HCT116 (cell line): ENCODE measurements around the gene THAP11. TPM values are rescaled to one million over a fixed set of nuclear protein-coding genes. Genes with fewer than 3 reads are reported as not detected.

ENCODE experiments used
- ATAC-seq: fragments of 200-7000 bp; cut with Tn5 transposase; 2 replicates; pipeline ENCODE4 v1.9.1; 2020; ENCODE audit warnings: mild to moderate bottlenecking, moderate library complexity
- BruUV-seq: library from RNA; stranded (reverse); fragments of 400-500 nt; replicated peaks from 2 replicates; lab custom pipeline; 2021; lab: Mats Ljungman, UMichigan
- CTCF ChIA-PET: fragments of 300-600 bp; sonication (Branson Sonifier 250); formaldehyde crosslinking; loops from one replicate; lab custom pipeline; 2021; ENCODE audit warnings: antibody characterized with exemption; lab: Charles Lee
- POLR2A ChIA-PET: fragments of 300-600, 350-600 bp; sonication (Branson Sonifier 250); formaldehyde crosslinking; loops from one replicate; lab custom pipeline; 2021; ENCODE audit warnings: antibody characterized with exemption; lab: Charles Lee
- RAD21 ChIA-PET, 2 experiments: fragments of 300-600 bp; sonication (Branson Sonifier 250); formaldehyde crosslinking; loops; one replicate each; lab custom pipeline; 2023; ENCODE audit warnings: low total read pairs in 2 of 2; ENCODE audit not compliant: uncharacterized antibody in 2 of 2, unreplicated experiment in 2 of 2, low non-redundant PET in 1 of 2; lab: Charles Lee
- DNase-seq: peaks from one replicate; pipeline ENCODE4 v3.0.0-alpha.2; 2010; ENCODE audit warnings: low read depth, low spot score
- H2AFZ ChIP-seq: fragments of 200-600 bp; shearing (Covaris generic), sonication (generic); 2 replicates; pipeline ENCODE4 v1.6.1; 2017; ENCODE audit warnings: low read depth, mixed run types, mixed read lengths, antibody characterized with exemption, low read length; ENCODE audit not compliant: poor library complexity, severe bottlenecking
- H3K27ac ChIP-seq: 2 replicates; pipeline ENCODE4 v1.5.1; 2012; ENCODE audit warnings: low read depth, low read length
- H3K27me3 ChIP-seq: fragments of 200-600 bp; sonication (generic); 2 replicates; pipeline ENCODE4 v1.6.1; 2016; ENCODE audit warnings: mixed run types, low read length, mixed read lengths; ENCODE audit not compliant: insufficient read depth
- H3K36me3 ChIP-seq, 2 experiments: fragments of 200-500 bp in 1 of 2; fragments of 200-600 bp in 1 of 2; sonication (Bioruptor generic) in 1 of 2; sonication (generic) in 1 of 2; 2 replicates each; pipeline versions ENCODE4 v1.5.1 to v1.6.1; 2014 to 2016; ENCODE audit warnings: low read length in 2 of 2, inconsistent platforms in 1 of 2, mixed read lengths in 1 of 2, mixed run types in 1 of 2; ENCODE audit not compliant: insufficient read depth in 2 of 2, control insufficient read depth in 1 of 2
- H3K4me1 ChIP-seq, 2 experiments: fragments of 200-600 bp in 1 of 2; sonication (generic) in 1 of 2; 2 replicates each; pipeline versions ENCODE4 v1.5.1 to v1.6.1; 2012 to 2017; ENCODE audit warnings: low read length in 2 of 2, inconsistent platforms in 1 of 2, mild to moderate bottlenecking in 1 of 2, mixed read lengths in 1 of 2, mixed run types in 1 of 2, moderate library complexity in 1 of 2; ENCODE audit not compliant: insufficient read depth in 2 of 2, control insufficient read depth in 1 of 2
- H3K4me2 ChIP-seq: fragments of 200-600 bp; sonication (generic); 2 replicates; pipeline ENCODE4 v1.6.1; 2017; ENCODE audit warnings: mixed run types, low read length, mixed read lengths
- H3K4me3 ChIP-seq, 2 experiments: fragments of 200-600 bp in 1 of 2; sonication (generic) in 1 of 2; replicated peaks in 1 of 2; 2 replicates each; pipeline ENCODE4 v1.5.1; 2011 to 2016; ENCODE audit warnings: low read length in 2 of 2, control low read depth in 1 of 2, low read depth in 1 of 2, mild to moderate bottlenecking in 1 of 2, mixed read lengths in 1 of 2, mixed run types in 1 of 2
- H3K79me2 ChIP-seq: fragments of 200-600 bp; sonication (generic); 2 replicates; pipeline ENCODE4 v1.6.1; 2017; ENCODE audit warnings: mild to moderate bottlenecking, mixed run types, low read length, moderate library complexity, mixed read lengths; ENCODE audit not compliant: insufficient read depth
- H3K9ac ChIP-seq: fragments of 200-600 bp; sonication (generic); 2 replicates; pipeline ENCODE4 v1.6.1; 2016; ENCODE audit warnings: low read length, mixed read lengths
- H3K9me2 ChIP-seq: fragments of 200-600 bp; sonication (generic), shearing (Covaris generic); 2 replicates; pipeline ENCODE4 v1.6.1; 2017; ENCODE audit warnings: mixed run types, mild to moderate bottlenecking, moderate library complexity; ENCODE audit not compliant: insufficient read depth
- H3K9me3 ChIP-seq, 2 experiments: fragments of 200-500 bp in 1 of 2; fragments of 200-600 bp in 1 of 2; sonication (Bioruptor generic) in 1 of 2; sonication (generic) in 1 of 2; 2 replicates each; pipeline ENCODE4 v1.6.1; 2014 to 2017; ENCODE audit warnings: low read length in 2 of 2, mixed read lengths in 2 of 2, inconsistent platforms in 1 of 2, low read depth in 1 of 2, mild to moderate bottlenecking in 1 of 2, mixed run types in 1 of 2, moderate library complexity in 1 of 2; ENCODE audit not compliant: control insufficient read depth in 1 of 2, insufficient read depth in 1 of 2
- H4K20me1 ChIP-seq: fragments of 200-600 bp; sonication (generic), shearing (Covaris generic); 2 replicates; pipeline ENCODE4 v1.6.1; 2017; ENCODE audit warnings: mixed run types, mild to moderate bottlenecking, moderate library complexity; ENCODE audit not compliant: insufficient read depth
- ATF3 ChIP-seq: IDR thresholded peaks from 2 replicates; pipeline ENCODE4 v1.6.1; 2012
- CEBPB ChIP-seq: IDR thresholded peaks from 2 replicates; pipeline ENCODE4 v1.6.1; 2012; ENCODE audit warnings: low read depth
- CTCF ChIP-seq, 3 experiments: fragments of 200-600 bp in 1 of 3; sonication (generic) in 1 of 3; IDR thresholded peaks in 2 of 3; conservative IDR thresholded peaks in 1 of 3; 2 replicates each; pipeline ENCODE4 v1.5.1; 2012 to 2017; ENCODE audit warnings: low read depth in 2 of 3, low read length in 2 of 3, antibody characterized with exemption in 1 of 3, borderline replicate concordance in 1 of 3, control low read depth in 1 of 3, mild to moderate bottlenecking in 1 of 3, mixed read lengths in 1 of 3, mixed run types in 1 of 3, moderate library complexity in 1 of 3; ENCODE audit not compliant: insufficient read depth in 1 of 3
- EGR1 ChIP-seq: IDR thresholded peaks from 2 replicates; pipeline ENCODE4 v1.6.1; 2012; ENCODE audit warnings: low read depth
- ELF1 ChIP-seq: IDR thresholded peaks from 2 replicates; pipeline ENCODE4 v1.6.1; 2012; ENCODE audit warnings: low read depth, borderline replicate concordance
- EZH2 ChIP-seq: fragments of 200-600 bp; sonication (generic); IDR thresholded peaks from 2 replicates; pipeline ENCODE4 v1.6.1; 2017; ENCODE audit warnings: antibody characterized with exemption, mixed run types
- EZH2phosphoT487 ChIP-seq: fragments of 200-600 bp; IDR thresholded peaks from 2 replicates; pipeline ENCODE4 v1.6.1; 2018; ENCODE audit warnings: antibody characterized with exemption, borderline replicate concordance
- FOSL1 ChIP-seq: IDR thresholded peaks from 2 replicates; pipeline ENCODE4 v1.6.1; 2012; ENCODE audit warnings: low read depth
- JUND ChIP-seq: IDR thresholded peaks from 2 replicates; pipeline ENCODE4 v1.6.1; 2012
- MAX ChIP-seq: IDR thresholded peaks from 2 replicates; pipeline ENCODE4 v1.6.1; 2012
- POLR2A ChIP-seq: IDR thresholded peaks from 2 replicates; pipeline ENCODE4 v1.7.0; 2011; ENCODE audit warnings: borderline replicate concordance; ENCODE audit not compliant: insufficient read depth, insufficient read length; ENCODE audit errors: extremely low read depth
- POLR2AphosphoS5 ChIP-seq: IDR thresholded peaks from 2 replicates; pipeline ENCODE4 v1.6.1; 2011; ENCODE audit warnings: mild to moderate bottlenecking, low read depth, low read length, moderate library complexity
- RAD21 ChIP-seq: IDR thresholded peaks from 2 replicates; pipeline ENCODE4 v1.6.1; 2012; ENCODE audit warnings: low read depth, mild to moderate bottlenecking
- SIN3A ChIP-seq: IDR thresholded peaks from 2 replicates; pipeline ENCODE4 v1.6.1; 2012; ENCODE audit warnings: low read depth
- SRF ChIP-seq: IDR thresholded peaks from 2 replicates; pipeline ENCODE4 v1.6.1; 2012; ENCODE audit warnings: low read depth
- TCF7L2 ChIP-seq: IDR thresholded peaks from 2 replicates; pipeline ENCODE4 v1.7.0; 2011; ENCODE audit warnings: borderline replicate concordance, inconsistent platforms; ENCODE audit not compliant: insufficient read depth, insufficient read length; ENCODE audit errors: extremely low read depth
- ZBTB33 ChIP-seq: IDR thresholded peaks from 2 replicates; pipeline ENCODE4 v1.6.1; 2011; ENCODE audit warnings: mild to moderate bottlenecking, low read length, moderate library complexity; ENCODE audit not compliant: insufficient replicate concordance; ENCODE audit errors: extremely low read depth
- ZFX ChIP-seq: fragments of 450-650 bp; IDR thresholded peaks from 2 replicates; pipeline ENCODE4 v1.6.1; 2017
- intact Hi-C: fragments of 100-400 bp; cut with micrococcal nuclease; formaldehyde crosslinking; loops from 2 replicates; pipeline ENCODE4 v1.10.0; 2022
- total RNA-seq: library from RNA; stranded (reverse); gene quantifications from one replicate; pipeline ENCODE4 v1.2.1, GENCODE V29; 2021; ENCODE audit not compliant: unreplicated experiment

The THAP11 gene
- total RNA-seq, 1 experiment from 2014 or later, result 25.4 TPM

- no peak for TF ChIP-seq ZBTB33
- TF ChIP-seq ZFX, result no peak
- no peak for TF ChIP-seq CTCF (IDR thresholded peaks at IDR 0.05 in 2 of 3, conservative IDR thresholded peaks at IDR 0.05 in 1 of 3; ENCODE audit: borderline replicate concordance in 1 of 3, insufficient read depth in 1 of 3, low read depth in 2 of 3, low read length in 2 of 3)
- TF ChIP-seq EGR1, result no peak
- TF ChIP-seq POLR2A, result no peak
- TF ChIP-seq TCF7L2, result no peak
Observed at GRCh38 chr16:67869653-67870052, 27.5 kb downstream of the THAP11 start (continued).

GRCh38 chr16:67871256-67871655, 29.1 kb downstream of the THAP11 start:
- Histone ChIP-seq H3K27me3 (no peaks in the 10 kb centered on the region), H2AFZ (no peak overlapping the region), H3K4me2 (no peak overlapping the region), H4K20me1 (no peaks in the 10 kb centered on the region), H3K36me3 (peaks cover 27 to 29% of the 10 kb centered on the region in 2 experiments; a peak in 3 of 4 replicates), H3K4me1 (peaks cover 7 to 17% of the 10 kb centered on the region in 2 experiments), H3K9ac (no peak overlapping the region), H3K27ac (peak overlapping the region; percentile 10; the same call in 1 of the 2 replicates), H3K4me3 (no peak overlapping the region), H3K9me3 (no peaks in the 10 kb centered on the region), H3K79me2 (peaks cover 40% of the 10 kb centered on the region), H3K9me2 (no peaks in the 10 kb centered on the region)
- intact Hi-C loops, result no loop called here
- DNase-seq (no peak), ATAC-seq (no peak)
- BruUV-seq, result no TSS peak
- ChIA-PET CTCF (interaction anchor here (1.2 to 1.5 kb wide), 2 partner anchors 13 to 55 kb away, joined by 6 read pairs; partner anchors contain the start of gene NRN1L), POLR2A (no interaction called here), RAD21 (no interaction called here)
- no peak for TF ChIP-seq CTCF (IDR thresholded peaks at IDR 0.05 in 2 of 3, conservative IDR thresholded peaks at IDR 0.05 in 1 of 3; ENCODE audit: borderline replicate concordance in 1 of 3, insufficient read depth in 1 of 3, low read depth in 2 of 3, low read length in 2 of 3)
- no peak for TF ChIP-seq ATF3
- no peak for TF ChIP-seq ZFX
- TF ChIP-seq EZH2phosphoT487, result no peak
- no peak for TF ChIP-seq MAX
- TF ChIP-seq SIN3A, result no peak
- no peak for TF ChIP-seq EZH2
- no peak for TF ChIP-seq CEBPB
- TF ChIP-seq TCF7L2, result no peak
- no peak for TF ChIP-seq RAD21
- no peak for TF ChIP-seq ELF1
- no peak for TF ChIP-seq FOSL1
- TF ChIP-seq POLR2AphosphoS5, result no peak
- TF ChIP-seq POLR2A, result no peak
- TF ChIP-seq JUND, result no peak
- TF ChIP-seq SRF, result no peak
